ENCODE data around the gene PDK2.

The PDK2 gene

GRCh38 chr17:50072925-50073324, 22.2 kb upstream of the PDK2 start:
- Histone ChIP-seq H3K27ac (ENCODE audit: low read depth, low read length) (no peak overlapping the region), H3K4me1 (ENCODE audit: control insufficient read depth, low read length) (peaks cover 19% of the 10 kb centered on the region), H4K20me1 (ENCODE audit: control insufficient read depth, insufficient read depth, low read depth, low read length) (no peaks in the 10 kb centered on the region), H3K4me3 (ENCODE audit: low read length) (no peak overlapping the region), H3K9me2 (replicated peaks; ENCODE audit: control insufficient read depth, low read length) (no peaks in the 10 kb centered on the region), H3K4me2 (ENCODE audit: low read length) (no peak overlapping the region), H3K79me2 (ENCODE audit: control insufficient read depth, low read length) (no peaks in the 10 kb centered on the region), H3F3A (ENCODE audit: control insufficient read depth, insufficient read depth) (no peaks in the 10 kb centered on the region), H3K9me3 (ENCODE audit: control insufficient read depth, insufficient read depth, low read length) (no peaks in the 10 kb centered on the region), H3K27me3 (ENCODE audit: control insufficient read depth, low read length) (no peaks in the 10 kb centered on the region), H3K36me3 (ENCODE audit: control insufficient read depth, low read length) (no peaks in the 10 kb centered on the region)
- TF ChIP-seq CTCF (IDR thresholded peaks at IDR 0.05; ENCODE audit: low read depth, low read length, poor library complexity, severe bottlenecking) (no peak), EZH2phosphoT487 (IDR thresholded peaks at IDR 0.05; ENCODE audit: borderline replicate concordance, low read length) (no peak)

GRCh38 chr17:50074227-50074626, 20.9 kb upstream of the PDK2 start:
- Histone ChIP-seq H3K79me2 (ENCODE audit: control insufficient read depth, low read length) (no peaks in the 10 kb centered on the region), H3K4me1 (ENCODE audit: control insufficient read depth, low read length) (peaks cover 20% of the 10 kb centered on the region), H3K9me2 (replicated peaks; ENCODE audit: control insufficient read depth, low read length) (no peaks in the 10 kb centered on the region), H3K27ac (ENCODE audit: low read depth, low read length) (no peak overlapping the region), H3K36me3 (ENCODE audit: control insufficient read depth, low read length) (no peaks in the 10 kb centered on the region; the same call in 1 of the 2 replicates), H4K20me1 (ENCODE audit: control insufficient read depth, insufficient read depth, low read depth, low read length) (no peaks in the 10 kb centered on the region), H3K4me2 (ENCODE audit: low read length) (no peak overlapping the region), H3K4me3 (ENCODE audit: low read length) (no peak overlapping the region), H3K27me3 (ENCODE audit: control insufficient read depth, low read length) (no peaks in the 10 kb centered on the region), H3F3A (ENCODE audit: control insufficient read depth, insufficient read depth) (no peaks in the 10 kb centered on the region), H3K9me3 (ENCODE audit: control insufficient read depth, insufficient read depth, low read length) (no peaks in the 10 kb centered on the region)
- TF ChIP-seq CTCF (IDR thresholded peaks at IDR 0.05; ENCODE audit: low read depth, low read length, poor library complexity, severe bottlenecking): no peak
- no peak for TF ChIP-seq EZH2phosphoT487 (IDR thresholded peaks at IDR 0.05; ENCODE audit: borderline replicate concordance, low read length)

- TF ChIP-seq EZH2phosphoT487 (IDR thresholded peaks at IDR 0.05; ENCODE audit: borderline replicate concordance, low read length) (no peak), CTCF (IDR thresholded peaks at IDR 0.05; ENCODE audit: low read depth, low read length, poor library complexity, severe bottlenecking) (no peak)
- H3K79me2 ChIP-seq (ENCODE audit: control insufficient read depth, low read length): no peaks in the 10 kb centered on the region
- H3F3A ChIP-seq (ENCODE audit: control insufficient read depth, insufficient read depth): no peaks in the 10 kb centered on the region
Observed at GRCh38 chr17:50075446-50076032, 19.6 kb upstream of the PDK2 start.

More at GRCh38 chr17:50075446-50076032, 19.6 kb upstream of the PDK2 start:
- Histone ChIP-seq H3K4me1 (ENCODE audit: control insufficient read depth, low read length) (peaks cover 33% of the 10 kb centered on the region), H4K20me1 (ENCODE audit: control insufficient read depth, insufficient read depth, low read depth, low read length) (no peaks in the 10 kb centered on the region), H3K27ac (ENCODE audit: low read depth, low read length) (no peak overlapping the region), H3K9me2 (replicated peaks; ENCODE audit: control insufficient read depth, low read length) (no peaks in the 10 kb centered on the region), H3K9me3 (ENCODE audit: control insufficient read depth, insufficient read depth, low read length) (no peaks in the 10 kb centered on the region), H3K4me2 (ENCODE audit: low read length) (no peak overlapping the region), H3K27me3 (ENCODE audit: control insufficient read depth, low read length) (no peaks in the 10 kb centered on the region), H3K36me3 (ENCODE audit: control insufficient read depth, low read length) (no peaks in the 10 kb centered on the region; the same call in 1 of the 2 replicates), H3K4me3 (ENCODE audit: low read length) (no peak overlapping the region)
